ENCODE measurements around the gene WHRN.

DNA sequence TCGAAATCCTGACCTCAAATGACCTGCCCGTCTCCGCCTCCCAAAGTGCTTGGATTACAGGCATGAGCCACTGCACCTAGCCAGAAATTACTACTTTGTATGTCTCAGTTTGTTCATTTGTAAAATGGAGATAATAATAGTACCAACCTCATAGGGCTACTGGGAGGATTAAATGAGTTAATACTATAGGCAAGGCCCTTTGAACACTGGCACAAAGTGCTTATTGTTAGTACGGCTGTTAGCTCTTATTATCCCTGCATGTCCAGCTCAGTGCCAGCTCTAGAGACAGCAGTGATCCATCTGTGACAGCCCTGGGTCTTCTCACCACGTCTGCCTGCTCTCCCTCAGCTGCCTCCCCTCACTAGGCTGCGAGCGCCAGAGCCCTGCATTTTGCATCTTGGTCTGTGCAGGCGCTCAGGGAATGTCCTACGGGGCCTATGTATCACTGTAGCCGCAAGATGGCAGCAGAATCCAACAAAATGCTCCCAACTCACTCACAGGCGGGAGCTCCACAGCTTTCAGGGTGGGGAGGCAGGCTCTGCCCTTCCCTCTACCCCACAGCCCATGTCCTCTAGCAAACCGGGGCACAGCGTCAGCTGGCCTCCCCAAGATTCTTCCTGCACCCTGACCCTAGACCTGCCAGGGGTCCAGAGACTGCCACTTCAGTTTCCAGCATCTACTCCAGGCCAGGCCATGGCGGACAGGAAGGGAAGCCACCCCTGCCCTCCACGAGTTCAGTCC is 99.8 kb downstream of the WHRN start:
- TF ChIP-seq, protein P1, sequence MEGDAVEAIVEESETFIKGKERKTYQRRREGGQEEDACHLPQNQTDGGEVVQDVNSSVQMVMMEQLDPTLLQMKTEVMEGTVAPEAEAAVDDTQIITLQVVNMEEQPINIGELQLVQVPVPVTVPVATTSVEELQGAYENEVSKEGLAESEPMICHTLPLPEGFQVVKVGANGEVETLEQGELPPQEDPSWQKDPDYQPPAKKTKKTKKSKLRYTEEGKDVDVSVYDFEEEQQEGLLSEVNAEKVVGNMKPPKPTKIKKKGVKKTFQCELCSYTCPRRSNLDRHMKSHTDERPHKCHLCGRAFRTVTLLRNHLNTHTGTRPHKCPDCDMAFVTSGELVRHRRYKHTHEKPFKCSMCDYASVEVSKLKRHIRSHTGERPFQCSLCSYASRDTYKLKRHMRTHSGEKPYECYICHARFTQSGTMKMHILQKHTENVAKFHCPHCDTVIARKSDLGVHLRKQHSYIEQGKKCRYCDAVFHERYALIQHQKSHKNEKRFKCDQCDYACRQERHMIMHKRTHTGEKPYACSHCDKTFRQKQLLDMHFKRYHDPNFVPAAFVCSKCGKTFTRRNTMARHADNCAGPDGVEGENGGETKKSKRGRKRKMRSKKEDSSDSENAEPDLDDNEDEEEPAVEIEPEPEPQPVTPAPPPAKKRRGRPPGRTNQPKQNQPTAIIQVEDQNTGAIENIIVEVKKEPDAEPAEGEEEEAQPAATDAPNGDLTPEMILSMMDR (IDR thresholded peaks at IDR 0.05; ENCODE audit: poor library complexity, severe bottlenecking) = peak; percentile 97
- no peak for TF ChIP-seq POLR2AphosphoS5 (IDR thresholded peaks at IDR 0.05)
- TF ChIP-seq, protein P2, sequence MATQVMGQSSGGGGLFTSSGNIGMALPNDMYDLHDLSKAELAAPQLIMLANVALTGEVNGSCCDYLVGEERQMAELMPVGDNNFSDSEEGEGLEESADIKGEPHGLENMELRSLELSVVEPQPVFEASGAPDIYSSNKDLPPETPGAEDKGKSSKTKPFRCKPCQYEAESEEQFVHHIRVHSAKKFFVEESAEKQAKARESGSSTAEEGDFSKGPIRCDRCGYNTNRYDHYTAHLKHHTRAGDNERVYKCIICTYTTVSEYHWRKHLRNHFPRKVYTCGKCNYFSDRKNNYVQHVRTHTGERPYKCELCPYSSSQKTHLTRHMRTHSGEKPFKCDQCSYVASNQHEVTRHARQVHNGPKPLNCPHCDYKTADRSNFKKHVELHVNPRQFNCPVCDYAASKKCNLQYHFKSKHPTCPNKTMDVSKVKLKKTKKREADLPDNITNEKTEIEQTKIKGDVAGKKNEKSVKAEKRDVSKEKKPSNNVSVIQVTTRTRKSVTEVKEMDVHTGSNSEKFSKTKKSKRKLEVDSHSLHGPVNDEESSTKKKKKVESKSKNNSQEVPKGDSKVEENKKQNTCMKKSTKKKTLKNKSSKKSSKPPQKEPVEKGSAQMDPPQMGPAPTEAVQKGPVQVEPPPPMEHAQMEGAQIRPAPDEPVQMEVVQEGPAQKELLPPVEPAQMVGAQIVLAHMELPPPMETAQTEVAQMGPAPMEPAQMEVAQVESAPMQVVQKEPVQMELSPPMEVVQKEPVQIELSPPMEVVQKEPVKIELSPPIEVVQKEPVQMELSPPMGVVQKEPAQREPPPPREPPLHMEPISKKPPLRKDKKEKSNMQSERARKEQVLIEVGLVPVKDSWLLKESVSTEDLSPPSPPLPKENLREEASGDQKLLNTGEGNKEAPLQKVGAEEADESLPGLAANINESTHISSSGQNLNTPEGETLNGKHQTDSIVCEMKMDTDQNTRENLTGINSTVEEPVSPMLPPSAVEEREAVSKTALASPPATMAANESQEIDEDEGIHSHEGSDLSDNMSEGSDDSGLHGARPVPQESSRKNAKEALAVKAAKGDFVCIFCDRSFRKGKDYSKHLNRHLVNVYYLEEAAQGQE (IDR thresholded peaks at IDR 0.05; ENCODE audit: borderline replicate concordance) = no peak
- no peak for TF ChIP-seq EP300 (conservative IDR thresholded peaks at IDR 0.05; ENCODE audit: poor library complexity, severe bottlenecking)
- no peak for TF ChIP-seq EZH2 (IDR thresholded peaks at IDR 0.05; ENCODE audit: borderline replicate concordance, insufficient read depth, low read length, poor library complexity, severe bottlenecking)
- no peak for TF ChIP-seq TAF1 (IDR thresholded peaks at IDR 0.05; ENCODE audit: low read depth)
- peak; percentile 97 for TF ChIP-seq SMC3 (conservative IDR thresholded peaks at IDR 0.05; ENCODE audit: poor library complexity)
- TF ChIP-seq RAD21 (conservative IDR thresholded peaks at IDR 0.05) = peak; percentile 98

Measured in neural cell (in vitro differentiated cells).